WERI-Rb-1 (cell line): Measurements from ENCODE around the gene AVPR2.

ENCODE experiments used
- DNase-seq: peaks from one replicate; pipeline ENCODE4 v3.0.0-alpha.2; 2020
- H3K27ac ChIP-seq: fragments of 250-450 bp; sonication (Bioruptor Pico); 2 replicates; pipeline ENCODE4 v1.5.1; 2020; ENCODE audit warnings: mild to moderate bottlenecking, moderate library complexity
- H3K27me3 ChIP-seq: fragments of 250-450 bp; sonication (Bioruptor Pico); 2 replicates; pipeline ENCODE4 v1.5.1; 2021; ENCODE audit warnings: mild to moderate bottlenecking, low read depth, moderate library complexity; ENCODE audit not compliant: insufficient read depth, severe bottlenecking
- H3K36me3 ChIP-seq: fragments of 250-450 bp; sonication (Bioruptor Pico); 2 replicates; pipeline ENCODE4 v1.5.1; 2020; ENCODE audit warnings: mild to moderate bottlenecking, moderate library complexity
- H3K4me3 ChIP-seq: 2 replicates; pipeline ENCODE4 v1.5.1; 2011; ENCODE audit warnings: low read depth, mild to moderate bottlenecking, control low read depth, low read length
- H3K9me3 ChIP-seq: fragments of 250-450 bp; sonication (Bioruptor Pico); 2 replicates; pipeline ENCODE4 v1.5.1; 2021; ENCODE audit warnings: mild to moderate bottlenecking, moderate library complexity; ENCODE audit not compliant: severe bottlenecking
- TF ChIP-seq, protein P1 (sequence below): IDR thresholded peaks from 2 replicates; pipeline ENCODE4 v1.5.1; 2011; ENCODE audit warnings: low read depth, mild to moderate bottlenecking, control low read depth, inconsistent platforms, low read length

The AVPR2 gene

DNA sequence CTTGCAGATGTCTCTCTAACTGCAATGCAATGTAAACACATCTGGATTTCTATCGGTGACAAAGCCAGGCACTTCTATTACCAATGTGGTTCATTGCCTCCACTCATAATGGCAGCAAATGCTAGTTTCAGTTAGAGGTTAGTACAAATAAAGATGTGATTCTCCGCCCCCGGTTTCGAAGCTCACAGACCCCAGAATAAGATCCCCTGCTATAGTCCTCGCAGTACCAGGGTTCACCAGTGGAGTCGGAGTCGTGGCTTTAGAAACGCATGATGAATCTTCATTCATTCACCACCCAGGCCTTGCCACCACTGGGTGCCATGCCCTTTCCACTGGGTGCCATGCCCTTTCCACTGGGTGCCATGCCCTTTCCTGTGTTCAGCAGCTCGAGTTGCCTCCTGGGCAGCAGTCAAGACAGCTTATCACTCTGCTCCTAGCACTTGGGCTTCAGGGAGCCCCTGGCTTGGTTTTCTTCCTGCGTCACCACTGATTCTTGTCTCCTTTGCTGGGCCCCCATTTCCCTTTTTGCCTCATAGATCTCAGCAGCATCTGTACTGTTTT lies 33.8 kb downstream of the AVPR2 start:
- Histone ChIP-seq H3K27ac (no peak overlapping the region), H3K9me3 (peaks cover 3% of the 10 kb centered on the region), H3K4me3 (no peak overlapping the region), H3K36me3 (peaks cover 2% of the 10 kb centered on the region), H3K27me3 (peaks cover 18% of the 10 kb centered on the region)
- DNase-seq, result peak; percentile 18
- TF ChIP-seq, protein P1, sequence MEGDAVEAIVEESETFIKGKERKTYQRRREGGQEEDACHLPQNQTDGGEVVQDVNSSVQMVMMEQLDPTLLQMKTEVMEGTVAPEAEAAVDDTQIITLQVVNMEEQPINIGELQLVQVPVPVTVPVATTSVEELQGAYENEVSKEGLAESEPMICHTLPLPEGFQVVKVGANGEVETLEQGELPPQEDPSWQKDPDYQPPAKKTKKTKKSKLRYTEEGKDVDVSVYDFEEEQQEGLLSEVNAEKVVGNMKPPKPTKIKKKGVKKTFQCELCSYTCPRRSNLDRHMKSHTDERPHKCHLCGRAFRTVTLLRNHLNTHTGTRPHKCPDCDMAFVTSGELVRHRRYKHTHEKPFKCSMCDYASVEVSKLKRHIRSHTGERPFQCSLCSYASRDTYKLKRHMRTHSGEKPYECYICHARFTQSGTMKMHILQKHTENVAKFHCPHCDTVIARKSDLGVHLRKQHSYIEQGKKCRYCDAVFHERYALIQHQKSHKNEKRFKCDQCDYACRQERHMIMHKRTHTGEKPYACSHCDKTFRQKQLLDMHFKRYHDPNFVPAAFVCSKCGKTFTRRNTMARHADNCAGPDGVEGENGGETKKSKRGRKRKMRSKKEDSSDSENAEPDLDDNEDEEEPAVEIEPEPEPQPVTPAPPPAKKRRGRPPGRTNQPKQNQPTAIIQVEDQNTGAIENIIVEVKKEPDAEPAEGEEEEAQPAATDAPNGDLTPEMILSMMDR, result 0 out of 2 replicates have a peak, but pooled peaks have one; percentile 14

DNA sequence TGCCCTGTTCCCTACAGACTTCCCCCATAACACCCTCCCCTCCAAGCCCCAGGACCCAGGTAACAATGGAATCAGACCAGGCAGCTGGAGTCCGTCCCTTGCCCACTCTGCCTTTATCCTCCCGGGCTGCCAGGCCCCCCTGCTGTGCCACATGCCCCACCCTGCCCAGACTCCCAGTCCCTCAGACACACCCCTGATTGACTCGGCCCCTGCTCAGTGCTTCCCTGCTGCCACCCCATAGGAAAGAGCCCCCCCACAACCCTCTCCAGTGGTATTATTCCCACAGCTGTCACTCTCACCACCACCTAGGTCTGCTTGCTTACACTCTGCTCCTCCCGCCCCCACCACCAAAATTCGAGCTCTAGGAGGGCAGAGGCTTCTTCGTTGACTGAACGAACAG lies 35.1 kb downstream of the AVPR2 start:
- TF ChIP-seq, protein P1, result no peak
- H3K4me3 ChIP-seq, result no peak overlapping the region

DNA sequence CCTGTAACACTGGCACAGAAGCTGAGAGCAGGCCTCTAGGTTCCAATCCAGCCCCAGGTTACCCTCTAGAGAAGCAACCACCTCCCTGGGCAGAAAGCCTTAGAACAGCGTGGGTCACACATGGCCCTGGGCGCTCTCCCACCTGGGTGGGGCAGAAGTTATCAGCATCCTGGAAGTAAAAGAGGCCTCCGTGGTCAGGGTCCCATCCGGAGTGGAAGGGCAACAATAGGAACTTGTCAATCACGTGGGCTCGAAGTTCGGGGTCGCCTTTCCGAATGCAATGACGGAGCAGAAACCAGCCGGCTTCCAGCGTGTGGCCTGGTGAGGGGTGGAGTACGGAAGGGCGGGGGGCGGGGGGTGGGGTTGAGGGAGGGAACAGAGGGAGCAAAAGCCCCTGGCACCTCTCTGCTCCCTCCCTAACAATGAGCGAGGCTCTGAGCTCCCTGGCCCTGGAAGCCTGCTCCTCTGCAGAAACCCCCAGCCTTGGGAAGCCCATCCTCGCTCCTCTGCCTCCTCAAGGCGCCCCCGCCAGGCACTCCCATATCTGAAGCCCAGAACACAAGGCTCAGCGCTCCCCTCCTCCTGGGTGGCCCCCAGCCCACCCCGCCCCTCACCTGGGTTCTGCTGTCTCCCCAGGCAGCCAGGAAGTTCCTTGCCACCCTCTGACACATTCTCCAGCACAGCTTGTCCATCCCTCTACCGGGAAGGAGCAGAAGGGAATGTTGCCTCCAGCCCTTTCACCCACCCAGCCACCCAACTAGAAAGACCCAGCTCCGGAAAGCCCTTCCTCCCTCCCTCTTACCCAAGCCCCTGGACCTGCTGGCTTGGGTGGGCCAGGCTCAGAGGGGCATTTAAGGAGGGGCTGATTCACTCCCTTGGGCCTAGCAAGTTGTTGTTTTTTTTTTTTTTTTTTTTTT lies 37.1 kb downstream of the AVPR2 start:
- Histone ChIP-seq H3K27ac (peak overlapping the region; percentile 40; the same call in 1 of the 2 replicates), H3K4me3 (no peak overlapping the region), H3K36me3 (peaks cover 7% of the 10 kb centered on the region), H3K27me3 (peaks cover 23% of the 10 kb centered on the region), H3K9me3 (no peaks in the 10 kb centered on the region)
- TF ChIP-seq, protein P1, result no peak
- no peak for DNase-seq

More for the DNA sequence above, 35.1 kb downstream of the AVPR2 start:
- DNase-seq, result peak; percentile 13
- peaks cover 20% of the 10 kb centered on the region for H3K27me3 ChIP-seq
- peaks cover 3% of the 10 kb centered on the region for H3K9me3 ChIP-seq
- H3K27ac ChIP-seq, result 0 out of 2 replicates have a peak overlapping the region, but pooled peaks have one; percentile 6
- H3K36me3 ChIP-seq, result no peaks in the 10 kb centered on the region; the same call in 1 of the 2 replicates

DNA sequence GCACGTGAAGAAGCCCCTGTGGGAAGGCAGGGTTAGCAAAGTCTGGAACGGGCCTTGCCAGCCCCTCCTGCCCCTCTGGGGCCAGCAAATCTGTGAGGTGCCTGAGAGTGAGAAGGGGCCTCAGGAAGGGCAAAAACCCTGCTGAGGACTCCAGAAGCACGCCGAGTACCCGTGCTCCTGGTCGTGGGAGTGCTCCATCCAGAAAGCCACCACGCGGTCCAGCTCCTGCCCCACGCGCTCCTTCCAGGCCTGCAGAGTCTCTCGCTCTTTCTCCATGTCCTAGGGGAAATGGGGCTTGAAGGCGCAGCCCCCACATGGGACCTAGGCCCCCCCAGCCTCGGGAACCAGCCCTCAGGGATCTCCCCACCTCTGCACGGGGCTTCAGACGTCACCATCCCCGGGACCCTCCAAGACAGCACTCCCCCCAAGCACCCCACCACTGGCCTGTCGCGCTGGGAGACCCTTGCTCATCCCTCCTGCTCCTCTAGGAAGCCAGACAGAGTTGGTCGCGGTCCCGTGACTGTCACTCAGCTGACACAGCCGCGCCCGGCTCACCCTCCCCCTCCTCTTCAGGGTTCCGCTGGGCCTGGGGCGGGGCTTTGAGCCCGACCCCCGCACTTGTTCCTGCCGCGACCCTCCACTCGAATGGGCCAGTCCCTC lies 39.8 kb downstream of the AVPR2 start, which contains the start of gene RENBP:
Gene RENBP, minus strand, starts transcription at position 504 of the 660 bp plus-strand sequence. Its CDS starts 33 bp downstream, at position 471.
- H3K9me3 ChIP-seq, result no peaks in the 10 kb centered on the region
- H3K27me3 ChIP-seq, result peaks cover 35% of the 10 kb centered on the region
- peak; percentile 60 for DNase-seq
- H3K36me3 ChIP-seq, result peaks cover 25% of the 10 kb centered on the region
- no peak within 1 kb of the TSS for H3K4me3 ChIP-seq
- H3K27ac ChIP-seq, result no peak within 1 kb of the TSS
- TF ChIP-seq, protein P1, result no peak

DNA sequence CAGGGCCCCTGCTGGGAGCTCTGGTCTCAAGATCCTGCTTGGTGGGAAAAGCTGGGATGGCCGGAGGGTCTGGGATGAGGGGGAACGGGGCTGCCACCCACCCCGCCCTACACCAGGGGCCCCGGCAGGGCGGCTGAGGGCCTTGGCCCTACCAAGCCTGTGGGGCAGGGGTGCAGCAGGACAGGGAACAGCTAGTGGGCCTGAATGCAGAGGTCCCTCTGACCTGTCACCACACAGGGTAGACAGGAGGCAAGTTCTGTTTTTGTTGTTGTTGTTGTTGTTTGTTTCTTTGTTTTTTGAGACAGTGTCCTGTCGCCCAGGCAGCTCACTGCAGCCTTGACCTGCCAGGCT lies 40.3 kb downstream of the AVPR2 start:
- H3K36me3 ChIP-seq, result peaks cover 30% of the 10 kb centered on the region
- H3K9me3 ChIP-seq, result no peaks in the 10 kb centered on the region
- no peak overlapping the region for H3K4me3 ChIP-seq
- TF ChIP-seq, protein P1, result no peak
- H3K27me3 ChIP-seq, result peaks cover 32% of the 10 kb centered on the region
- no peak for DNase-seq
- H3K27ac ChIP-seq, result no peak overlapping the region
